ENCODE results near the gene OR10K1.

Gene OR10K1

DNA sequence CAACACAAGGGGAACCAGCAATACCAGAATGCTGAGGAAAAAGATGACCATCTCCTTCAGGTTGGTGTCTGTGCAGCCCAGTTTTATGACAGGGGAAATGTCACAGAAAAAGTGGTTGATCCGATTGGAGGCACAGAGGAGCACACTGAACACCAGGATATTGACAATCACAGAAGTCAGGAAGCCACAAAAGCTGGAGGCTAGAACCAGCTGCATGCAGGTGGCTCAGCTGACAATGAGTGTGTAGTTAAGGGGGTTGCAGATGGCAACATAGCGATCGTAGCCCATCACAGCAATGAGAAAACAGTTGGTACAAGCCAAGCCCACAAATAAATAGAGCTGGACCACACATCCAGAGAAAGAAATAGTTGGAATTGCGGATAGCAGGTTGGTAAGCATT is 16.3 kb upstream of the OR10K1 start:
- H3K4me3 ChIP-seq: no peak overlapping the region
- H3K36me3 ChIP-seq (ENCODE audit: insufficient read depth, low read length): no peaks in the 10 kb centered on the region
- TF ChIP-seq POLR2AphosphoS5 (IDR thresholded peaks at IDR 0.05; ENCODE audit: borderline replicate concordance, low read depth, low read length) (no peak), FOXP2 (optimal IDR thresholded peaks at IDR 0.05; ENCODE audit: control extremely low read depth, extremely low read length, insufficient read depth) (no peak), EZH2 (IDR thresholded peaks at IDR 0.05) (no peak)
- no peak overlapping the region for H3K27ac ChIP-seq
- no peak for DNase-seq (ENCODE audit: low read depth, low spot score)
- H3K9ac ChIP-seq (ENCODE audit: insufficient read length): no peak overlapping the region
- no peaks in the 10 kb centered on the region for H3K9me3 ChIP-seq (ENCODE audit: low read depth, low read length)

GRCh38 chr1:158454537-158454936 is 7.1 kb upstream of the OR10K1 start:
- Histone ChIP-seq H3K9me3 (ENCODE audit: low read depth, low read length) (no peaks in the 10 kb centered on the region), H3K27ac (no peak overlapping the region), H3K4me3 (no peak overlapping the region), H3K9ac (ENCODE audit: insufficient read length) (no peak overlapping the region), H3K36me3 (ENCODE audit: insufficient read depth, low read length) (no peaks in the 10 kb centered on the region)
- no peak for DNase-seq (ENCODE audit: low read depth, low spot score)
- TF ChIP-seq FOXP2 (optimal IDR thresholded peaks at IDR 0.05; ENCODE audit: control extremely low read depth, extremely low read length, insufficient read depth): no peak
- no peak for TF ChIP-seq EZH2 (IDR thresholded peaks at IDR 0.05)
- TF ChIP-seq POLR2AphosphoS5 (IDR thresholded peaks at IDR 0.05; ENCODE audit: borderline replicate concordance, low read depth, low read length): no peak

- DNase-seq (ENCODE audit: low read depth, low spot score): no peak
- Histone ChIP-seq H3K27ac (no peak overlapping the region), H3K36me3 (ENCODE audit: insufficient read depth, low read length) (no peaks in the 10 kb centered on the region), H3K9me3 (ENCODE audit: low read depth, low read length) (no peaks in the 10 kb centered on the region), H3K4me3 (no peak overlapping the region), H3K9ac (ENCODE audit: insufficient read length) (no peak overlapping the region)
- TF ChIP-seq POLR2AphosphoS5 (IDR thresholded peaks at IDR 0.05; ENCODE audit: borderline replicate concordance, low read depth, low read length): no peak
Observed at GRCh38 chr1:158457246-158457645, 4.4 kb upstream of the OR10K1 start.

- TF ChIP-seq POLR2AphosphoS5 (IDR thresholded peaks at IDR 0.05; ENCODE audit: borderline replicate concordance, low read depth, low read length) (no peak), FOXP2 (optimal IDR thresholded peaks at IDR 0.05; ENCODE audit: control extremely low read depth, extremely low read length, insufficient read depth) (no peak), EZH2 (IDR thresholded peaks at IDR 0.05) (no peak)
- H3K27ac ChIP-seq: no peak overlapping the region
- H3K36me3 ChIP-seq (ENCODE audit: insufficient read depth, low read length): no peaks in the 10 kb centered on the region
- DNase-seq (ENCODE audit: low read depth, low spot score): no peak
- H3K9me3 ChIP-seq (ENCODE audit: low read depth, low read length): no peaks in the 10 kb centered on the region
- H3K4me3 ChIP-seq: no peak overlapping the region
- no peak overlapping the region for H3K9ac ChIP-seq (ENCODE audit: insufficient read length)
Observed at GRCh38 chr1:158458263-158458662, 3.4 kb upstream of the OR10K1 start.

DNA sequence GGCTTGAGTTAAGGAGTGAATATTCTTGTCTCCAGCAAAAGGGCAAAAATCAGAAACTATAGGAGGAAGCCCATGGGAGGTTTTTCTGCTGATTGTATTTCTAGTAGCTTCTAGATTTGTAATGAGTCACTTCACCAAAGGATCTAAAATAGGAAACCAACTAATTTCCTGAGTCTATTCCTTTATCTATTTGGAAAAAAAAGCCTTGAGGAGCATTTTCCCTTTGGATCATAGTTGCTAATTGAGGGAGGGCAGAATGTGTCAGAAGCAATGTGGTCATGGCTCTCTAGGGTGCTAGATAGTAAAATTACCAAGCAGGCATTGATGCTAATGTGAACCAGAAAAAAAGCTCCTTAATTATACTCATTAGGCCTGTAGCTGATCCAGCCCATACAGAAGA is 10.3 kb downstream of the OR10K1 start, which contains the start of gene OR10R2:
Gene OR10R2, plus strand, starts transcription at position 301 of the 400 bp plus-strand sequence. CDS start 106 bp downstream, outside the sequence.
- DNase-seq (ENCODE audit: low read depth, low spot score): no peak
- H3K4me3 ChIP-seq: no peak within 1 kb of the TSS
- no peaks in the 10 kb centered on the region for H3K36me3 ChIP-seq (ENCODE audit: insufficient read depth, low read length)
- no peak within 1 kb of the TSS for H3K9ac ChIP-seq (ENCODE audit: insufficient read length)
- no peaks in the 10 kb centered on the region for H3K9me3 ChIP-seq (ENCODE audit: low read depth, low read length)
- TF ChIP-seq EZH2 (IDR thresholded peaks at IDR 0.05): no peak
- no peak for TF ChIP-seq POLR2AphosphoS5 (IDR thresholded peaks at IDR 0.05; ENCODE audit: borderline replicate concordance, low read depth, low read length)
- no peak for TF ChIP-seq FOXP2 (optimal IDR thresholded peaks at IDR 0.05; ENCODE audit: control extremely low read depth, extremely low read length, insufficient read depth)
- H3K27ac ChIP-seq: no peak within 1 kb of the TSS

- Histone ChIP-seq H3K9me3 (ENCODE audit: low read depth, low read length) (no peaks in the 10 kb centered on the region), H3K36me3 (ENCODE audit: insufficient read depth, low read length) (no peaks in the 10 kb centered on the region), H3K9ac (ENCODE audit: insufficient read length) (no peak overlapping the region), H3K27ac (no peak overlapping the region), H3K4me3 (no peak overlapping the region)
- TF ChIP-seq FOXP2 (optimal IDR thresholded peaks at IDR 0.05; ENCODE audit: control extremely low read depth, extremely low read length, insufficient read depth): no peak
- TF ChIP-seq EZH2 (IDR thresholded peaks at IDR 0.05): no peak
- TF ChIP-seq POLR2AphosphoS5 (IDR thresholded peaks at IDR 0.05; ENCODE audit: borderline replicate concordance, low read depth, low read length): no peak
- no peak for DNase-seq (ENCODE audit: low read depth, low spot score)
Observed at GRCh38 chr1:158485455-158485854, 23.8 kb downstream of the OR10K1 start.

GRCh38 chr1:158491316-158491715 is 29.7 kb downstream of the OR10K1 start:
- TF ChIP-seq FOXP2 (optimal IDR thresholded peaks at IDR 0.05; ENCODE audit: control extremely low read depth, extremely low read length, insufficient read depth): no peak
- TF ChIP-seq POLR2AphosphoS5 (IDR thresholded peaks at IDR 0.05; ENCODE audit: borderline replicate concordance, low read depth, low read length): no peak
- no peak for TF ChIP-seq EZH2 (IDR thresholded peaks at IDR 0.05)
- Histone ChIP-seq H3K36me3 (ENCODE audit: insufficient read depth, low read length) (no peaks in the 10 kb centered on the region), H3K4me3 (no peak overlapping the region), H3K27ac (no peak overlapping the region), H3K9me3 (ENCODE audit: low read depth, low read length) (no peaks in the 10 kb centered on the region), H3K9ac (ENCODE audit: insufficient read length) (no peak overlapping the region)
- no peak for DNase-seq (ENCODE audit: low read depth, low spot score)

DNA sequence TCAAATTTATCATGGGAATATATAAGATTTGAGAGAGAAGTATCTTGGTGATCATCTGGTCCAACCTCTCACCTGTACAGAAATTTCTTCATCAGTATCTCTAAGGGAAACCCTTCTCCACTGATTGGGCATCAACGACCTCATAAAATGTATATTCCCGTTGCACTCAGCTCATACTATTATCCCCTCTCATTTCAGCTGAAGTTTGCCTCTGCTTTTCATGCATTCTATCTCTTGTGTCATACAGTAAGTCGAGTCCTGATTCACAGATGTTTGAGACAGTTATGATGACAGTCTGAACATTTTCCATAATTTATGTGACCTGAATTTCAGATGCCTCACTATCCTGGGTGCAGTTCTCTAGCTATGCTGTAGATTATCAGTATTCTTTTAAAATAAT is 31.4 kb downstream of the OR10K1 start:
- H3K4me3 ChIP-seq: no peak overlapping the region
- TF ChIP-seq EZH2 (IDR thresholded peaks at IDR 0.05): no peak
- TF ChIP-seq FOXP2 (optimal IDR thresholded peaks at IDR 0.05; ENCODE audit: control extremely low read depth, extremely low read length, insufficient read depth): no peak
- no peak for TF ChIP-seq POLR2AphosphoS5 (IDR thresholded peaks at IDR 0.05; ENCODE audit: borderline replicate concordance, low read depth, low read length)
- H3K27ac ChIP-seq: no peak overlapping the region
- H3K9ac ChIP-seq (ENCODE audit: insufficient read length): no peak overlapping the region
- no peak for DNase-seq (ENCODE audit: low read depth, low spot score)
- H3K9me3 ChIP-seq (ENCODE audit: low read depth, low read length): no peaks in the 10 kb centered on the region
- H3K36me3 ChIP-seq (ENCODE audit: insufficient read depth, low read length): no peaks in the 10 kb centered on the region

- TF ChIP-seq POLR2AphosphoS5 (IDR thresholded peaks at IDR 0.05; ENCODE audit: borderline replicate concordance, low read depth, low read length) (no peak), FOXP2 (optimal IDR thresholded peaks at IDR 0.05; ENCODE audit: control extremely low read depth, extremely low read length, insufficient read depth) (no peak), EZH2 (IDR thresholded peaks at IDR 0.05) (no peak)
- no peak overlapping the region for H3K27ac ChIP-seq
- no peak overlapping the region for H3K9ac ChIP-seq (ENCODE audit: insufficient read length)
- no peaks in the 10 kb centered on the region for H3K9me3 ChIP-seq (ENCODE audit: low read depth, low read length)
- no peak for DNase-seq (ENCODE audit: low read depth, low spot score)
- H3K4me3 ChIP-seq: no peak overlapping the region
- H3K36me3 ChIP-seq (ENCODE audit: insufficient read depth, low read length): no peaks in the 10 kb centered on the region
Observed at GRCh38 chr1:158494796-158495195, 33.2 kb downstream of the OR10K1 start.

All from SK-N-MC (cell line).